Right lung (tissue), 5 donors: ENCODE data around the gene TXLNG. TPM values are rescaled to one million over a fixed set of nuclear protein-coding genes. Genes with fewer than 3 reads are reported as not detected.
"Not testable (repeated sequence)": the region's sequence is repeated elsewhere in the genome, so short reads cannot be mapped to it uniquely, and the experiment has no call there.

Source experiments
- DNase-seq, 2 donors: peaks; one replicate each; pipeline ENCODE4 v3.0.0-alpha.2; 2013
- polyA plus RNA-seq, 5 donors: library from polyadenylated mRNA; unstranded; fragments of 120-200 nt; gene quantifications; one replicate each; pipeline versions ENCODE4 v1.2.1 to v1.2.3, GENCODE V29; 2013; ENCODE audit warnings: inconsistent platforms in 1 of 5, low replicate concordance in 1 of 5; ENCODE audit not compliant: insufficient read length in 5 of 5, insufficient read depth in 1 of 5

The TXLNG gene
- polyA plus RNA-seq, 5 donors = 13.5 to 17.6 (median 16.1) TPM

- peak in 1 of 2 donors; percentile 14 for DNase-seq
Measured at GRCh38 chrX:16836371-16836770, 50.1 kb downstream of the TXLNG start.

GRCh38 chrX:16838202-16839066, 52.2 kb downstream of the TXLNG start:
- no peak for DNase-seq

- no peak for DNase-seq
Measured at GRCh38 chrX:16839219-16839851, 53.1 kb downstream of the TXLNG start.

GRCh38 chrX:16839852-16840460, 53.7 kb downstream of the TXLNG start:
- DNase-seq = no peak

- DNase-seq = no peak
Measured at GRCh38 chrX:16842684-16843083, 56.4 kb downstream of the TXLNG start.

- no peak for DNase-seq
Measured at GRCh38 chrX:16843208-16843909, 57.1 kb downstream of the TXLNG start.

GRCh38 chrX:16845686-16846085, 59.4 kb downstream of the TXLNG start:
- DNase-seq = no peak

- DNase-seq = peak in 1 of 2 donors; percentile 24
Measured at GRCh38 chrX:16848541-16848940, 62.3 kb downstream of the TXLNG start.

- no peak for DNase-seq
Measured at GRCh38 chrX:16851421-16851820, 65.2 kb downstream of the TXLNG start.

- DNase-seq = no peak
Measured at GRCh38 chrX:16851827-16852226, 65.6 kb downstream of the TXLNG start.

GRCh38 chrX:16852617-16853179, 66.4 kb downstream of the TXLNG start:
- no peak for DNase-seq

- no peak for DNase-seq
Measured at GRCh38 chrX:16853537-16853936, 67.3 kb downstream of the TXLNG start.

GRCh38 chrX:16855363-16856075, 69.3 kb downstream of the TXLNG start:
- DNase-seq = no peak

GRCh38 chrX:16856076-16856404, 69.8 kb downstream of the TXLNG start:
- DNase-seq = not testable (repeated sequence)

- no peak for DNase-seq
Measured at GRCh38 chrX:16856744-16857143, 70.5 kb downstream of the TXLNG start.

GRCh38 chrX:16862829-16863228, 76.6 kb downstream of the TXLNG start:
- no peak for DNase-seq

GRCh38 chrX:16867947-16868346, 81.7 kb downstream of the TXLNG start:
- DNase-seq = no peak

GRCh38 chrX:16868920-16869319, 82.7 kb downstream of the TXLNG start:
- DNase-seq = no peak

GRCh38 chrX:16869393-16870094, 83.3 kb downstream of the TXLNG start:
- peak; percentile 42 for DNase-seq

- DNase-seq = peak; percentile 92 to 94
Measured at GRCh38 chrX:16870095-16870861, 84.0 kb downstream of the TXLNG start, which contains the start of gene RBBP7. Gene RBBP7, minus strand, starts transcription at chrX:16870362. Its CDS starts 309 bp downstream, at chrX:16870053.
